Astrocyte (in vitro differentiated cells and primary cell): ENCODE measurements around the gene ZC3H7A.

ENCODE experiments used
- EZH2 ChIP-seq: IDR thresholded peaks from 2 replicates; pipeline ENCODE4 v1.6.1; 2012; ENCODE audit warnings: mild to moderate bottlenecking, low read length, inconsistent platforms; ENCODE audit not compliant: insufficient read depth
- TF ChIP-seq, protein P1 (sequence below): IDR thresholded peaks from 2 replicates; pipeline ENCODE4 v1.5.1; 2011; ENCODE audit warnings: low read depth, mild to moderate bottlenecking, inconsistent platforms, low read length, moderate library complexity; ENCODE audit not compliant: insufficient read depth

DNA sequence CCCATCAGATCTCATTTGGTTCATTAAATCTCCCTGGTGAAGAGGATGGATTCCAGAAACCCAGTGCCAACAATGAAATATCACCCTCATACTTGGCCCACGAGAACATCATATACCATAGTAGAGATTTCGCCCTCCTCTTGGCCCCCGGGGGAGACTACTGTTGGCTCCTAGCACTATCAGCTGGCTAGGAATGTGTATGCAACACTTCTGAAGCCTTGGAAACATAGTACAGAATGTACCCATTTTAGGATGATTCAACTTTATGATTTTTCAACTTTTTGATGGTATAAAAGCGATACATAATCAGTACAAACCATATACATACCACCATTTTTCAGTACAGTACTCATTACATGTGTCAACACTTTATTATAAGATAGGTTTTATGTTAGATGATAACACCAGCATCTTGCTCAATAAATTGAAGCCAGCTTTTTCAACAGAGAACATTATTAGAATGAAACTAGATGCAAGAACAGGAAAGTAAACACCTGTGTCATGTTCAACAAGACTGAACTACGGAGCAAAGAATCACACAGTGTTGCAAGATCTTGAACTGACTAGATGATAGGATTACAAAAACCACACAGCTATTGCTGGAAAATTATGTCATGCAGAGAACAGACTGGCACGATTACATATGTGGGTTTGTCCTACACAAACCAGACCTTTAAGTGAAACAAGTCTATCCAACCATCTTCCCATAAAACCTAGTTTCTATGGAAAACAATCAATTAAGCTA lies 37.1 kb upstream of the ZC3H7A start:
- no peak for TF ChIP-seq EZH2
- TF ChIP-seq, protein P1, sequence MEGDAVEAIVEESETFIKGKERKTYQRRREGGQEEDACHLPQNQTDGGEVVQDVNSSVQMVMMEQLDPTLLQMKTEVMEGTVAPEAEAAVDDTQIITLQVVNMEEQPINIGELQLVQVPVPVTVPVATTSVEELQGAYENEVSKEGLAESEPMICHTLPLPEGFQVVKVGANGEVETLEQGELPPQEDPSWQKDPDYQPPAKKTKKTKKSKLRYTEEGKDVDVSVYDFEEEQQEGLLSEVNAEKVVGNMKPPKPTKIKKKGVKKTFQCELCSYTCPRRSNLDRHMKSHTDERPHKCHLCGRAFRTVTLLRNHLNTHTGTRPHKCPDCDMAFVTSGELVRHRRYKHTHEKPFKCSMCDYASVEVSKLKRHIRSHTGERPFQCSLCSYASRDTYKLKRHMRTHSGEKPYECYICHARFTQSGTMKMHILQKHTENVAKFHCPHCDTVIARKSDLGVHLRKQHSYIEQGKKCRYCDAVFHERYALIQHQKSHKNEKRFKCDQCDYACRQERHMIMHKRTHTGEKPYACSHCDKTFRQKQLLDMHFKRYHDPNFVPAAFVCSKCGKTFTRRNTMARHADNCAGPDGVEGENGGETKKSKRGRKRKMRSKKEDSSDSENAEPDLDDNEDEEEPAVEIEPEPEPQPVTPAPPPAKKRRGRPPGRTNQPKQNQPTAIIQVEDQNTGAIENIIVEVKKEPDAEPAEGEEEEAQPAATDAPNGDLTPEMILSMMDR, result no peak
